Keratinocyte (primary cell): ENCODE measurements around the gene TRPM3. TPM values are rescaled to one million over a fixed set of nuclear protein-coding genes. Genes with fewer than 3 reads are reported as not detected.

Source experiments
- DNase-seq: peaks from one replicate; pipeline ENCODE4 v3.0.0-alpha.2; 2011; ENCODE audit warnings: low read depth, missing footprints, low spot score
- FAIRE-seq: peaks from 2 replicates; lab custom pipeline; 2011; peaks lifted over from hg19 to GRCh38; lab: Jason Lieb, UNC
- H2AFZ ChIP-seq: 2 replicates; pipeline ENCODE4 v1.6.0; 2012; ENCODE audit warnings: low read length, control low read depth, inconsistent platforms; ENCODE audit not compliant: control insufficient read depth
- H3K27ac ChIP-seq: 2 replicates; pipeline ENCODE4 v1.5.1; 2011; ENCODE audit warnings: low read length; ENCODE audit not compliant: control insufficient read depth, insufficient read depth
- H3K27me3 ChIP-seq: 3 replicates; pipeline ENCODE4 v1.6.0; 2011; ENCODE audit warnings: low read length; ENCODE audit not compliant: control insufficient read depth, insufficient read depth; ENCODE audit errors: extremely low read depth
- H3K36me3 ChIP-seq, 2 experiments: 2 replicates in 1 of 2; 3 replicates in 1 of 2; pipeline ENCODE4 v1.5.1; 2011; ENCODE audit warnings: low read length in 2 of 2, mild to moderate bottlenecking in 1 of 2; ENCODE audit not compliant: control insufficient read depth in 2 of 2, insufficient read depth in 2 of 2; ENCODE audit errors: extremely low read depth in 1 of 2
- H3K4me1 ChIP-seq: 3 replicates; pipeline ENCODE4 v1.5.1; 2011; ENCODE audit warnings: low read length; ENCODE audit not compliant: control insufficient read depth, insufficient read depth; ENCODE audit errors: extremely low read depth
- H3K4me2 ChIP-seq: 3 replicates; pipeline ENCODE4 v1.6.0; 2011; ENCODE audit warnings: low read depth, low read length; ENCODE audit not compliant: control insufficient read depth, insufficient read depth; ENCODE audit errors: extremely low read depth
- H3K4me3 ChIP-seq, 3 experiments: fragments of 200-600 bp in 1 of 3; sonication (generic) in 1 of 3; 2 replicates in 2 of 3; 3 replicates in 1 of 3; pipeline ENCODE4 v1.5.1; 2011 to 2016; ENCODE audit warnings: low read length in 3 of 3, mild to moderate bottlenecking in 3 of 3, control low read depth in 2 of 3, inconsistent platforms in 1 of 3, low read depth in 1 of 3, mixed read lengths in 1 of 3, mixed run types in 1 of 3, moderate library complexity in 1 of 3; ENCODE audit not compliant: control insufficient read depth in 2 of 3, insufficient read depth in 2 of 3; ENCODE audit errors: extremely low read depth in 1 of 3
- H3K79me2 ChIP-seq: 2 replicates; pipeline ENCODE4 v1.6.0; 2012; ENCODE audit warnings: low read length; ENCODE audit not compliant: control insufficient read depth, insufficient read depth
- H3K9ac ChIP-seq: 3 replicates; pipeline ENCODE4 v1.6.0; 2011; ENCODE audit warnings: low read length; ENCODE audit not compliant: control insufficient read depth, insufficient read depth; ENCODE audit errors: extremely low read depth
- H3K9me1 ChIP-seq: 3 replicates; pipeline ENCODE4 v1.6.0; 2011; ENCODE audit warnings: low read length; ENCODE audit not compliant: control insufficient read depth, insufficient read depth; ENCODE audit errors: extremely low read depth
- H3K9me3 ChIP-seq: 2 replicates; pipeline ENCODE4 v1.5.1; 2012; ENCODE audit warnings: low read depth, low read length; ENCODE audit not compliant: control insufficient read depth
- H4K20me1 ChIP-seq: 3 replicates; pipeline ENCODE4 v1.6.0; 2011; ENCODE audit warnings: low read length; ENCODE audit not compliant: control insufficient read depth, insufficient read depth; ENCODE audit errors: extremely low read depth
- EZH2 ChIP-seq: IDR thresholded peaks from one replicate; pipeline ENCODE4 v1.6.1; 2012; ENCODE audit warnings: inconsistent platforms, mild to moderate bottlenecking, low read length, moderate library complexity
- dilution Hi-C: fragments of 300-500 bp; cut with MboI; formaldehyde crosslinking; loops from one replicate; pipeline ENCODE4 v1.7.0; 2020; ENCODE audit warnings: low sequenced_read_pairs; ENCODE audit not compliant: extremely low pct_ligation_motif_present
- polyA plus RNA-seq, 5 experiments: library from polyadenylated mRNA; depleted of rRNA in 3 of 5; stranded (reverse) in 3 of 5; stranded (forward) in 1 of 5; unstranded in 1 of 5; fragments of >200 nt; gene quantifications; 1 replicate in 1 of 5; 2 replicates in 3 of 5; 3 replicates in 1 of 5; pipeline versions ENCODE4 v1.2.1 to v1.2.3, GENCODE V29; 2011 to 2012; ENCODE audit warnings: missing spikeins in 2 of 5, low read depth in 1 of 5, low replicate concordance in 1 of 5
- TF ChIP-seq, protein P1 (sequence below), 3 experiments: IDR thresholded peaks in 1 of 3; conservative IDR thresholded peaks in 1 of 3; optimal IDR thresholded peaks in 1 of 3; 2 replicates in 2 of 3; 3 replicates in 1 of 3; pipeline versions ENCODE3 to v1.5.1; 2011; ENCODE audit warnings: low read length in 3 of 3, mild to moderate bottlenecking in 3 of 3, moderate library complexity in 2 of 3, control low read depth in 1 of 3, inconsistent platforms in 1 of 3; ENCODE audit not compliant: insufficient read depth in 2 of 3; ENCODE audit errors: extremely low read depth in 1 of 3

TRPM3 gene
- polyA plus RNA-seq, 1 donor (not counting 4 experiments of a cell fraction or from before 2014, with no cell fraction given): 0.03 TPM

DNA sequence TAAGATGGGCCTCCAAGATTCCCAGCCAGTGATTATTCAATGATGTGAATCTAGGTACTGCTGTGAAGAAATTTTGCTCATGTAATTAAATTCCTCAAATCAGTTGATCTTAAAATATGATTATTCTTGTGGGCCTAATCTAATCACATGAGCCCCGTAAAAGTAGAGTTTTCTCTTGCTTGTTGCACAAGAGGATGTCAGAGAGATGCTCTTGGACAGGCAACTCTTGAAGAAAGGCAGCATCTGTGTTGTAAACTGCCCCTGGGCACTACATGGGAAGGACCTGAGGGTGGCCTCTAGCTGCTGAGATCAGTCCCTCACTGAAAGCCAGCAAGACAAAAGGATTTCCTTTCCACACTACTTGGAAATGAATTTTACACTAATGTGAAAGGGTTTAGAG lies 132.9 kb downstream of the TRPM3 start:
- FAIRE-seq (no peak), DNase-seq (no peak)
- Histone ChIP-seq H3K9ac (no peak overlapping the region), H3K9me3 (no peaks in the 10 kb centered on the region), H3K4me1 (no peaks in the 10 kb centered on the region), H2AFZ (no peak overlapping the region), H3K27me3 (no peaks in the 10 kb centered on the region), H3K9me1 (no peaks in the 10 kb centered on the region), H4K20me1 (no peaks in the 10 kb centered on the region), H3K27ac (no peak overlapping the region), H3K4me3 (no peak overlapping the region), H3K36me3 (no peaks in the 10 kb centered on the region), H3K79me2 (no peaks in the 10 kb centered on the region), H3K4me2 (no peak overlapping the region)
- dilution Hi-C loops: no loop called here
- TF ChIP-seq, protein P1, sequence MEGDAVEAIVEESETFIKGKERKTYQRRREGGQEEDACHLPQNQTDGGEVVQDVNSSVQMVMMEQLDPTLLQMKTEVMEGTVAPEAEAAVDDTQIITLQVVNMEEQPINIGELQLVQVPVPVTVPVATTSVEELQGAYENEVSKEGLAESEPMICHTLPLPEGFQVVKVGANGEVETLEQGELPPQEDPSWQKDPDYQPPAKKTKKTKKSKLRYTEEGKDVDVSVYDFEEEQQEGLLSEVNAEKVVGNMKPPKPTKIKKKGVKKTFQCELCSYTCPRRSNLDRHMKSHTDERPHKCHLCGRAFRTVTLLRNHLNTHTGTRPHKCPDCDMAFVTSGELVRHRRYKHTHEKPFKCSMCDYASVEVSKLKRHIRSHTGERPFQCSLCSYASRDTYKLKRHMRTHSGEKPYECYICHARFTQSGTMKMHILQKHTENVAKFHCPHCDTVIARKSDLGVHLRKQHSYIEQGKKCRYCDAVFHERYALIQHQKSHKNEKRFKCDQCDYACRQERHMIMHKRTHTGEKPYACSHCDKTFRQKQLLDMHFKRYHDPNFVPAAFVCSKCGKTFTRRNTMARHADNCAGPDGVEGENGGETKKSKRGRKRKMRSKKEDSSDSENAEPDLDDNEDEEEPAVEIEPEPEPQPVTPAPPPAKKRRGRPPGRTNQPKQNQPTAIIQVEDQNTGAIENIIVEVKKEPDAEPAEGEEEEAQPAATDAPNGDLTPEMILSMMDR (optimal IDR thresholded peaks at IDR 0.05 in 1 of 3, IDR thresholded peaks at IDR 0.05 in 1 of 3, conservative IDR thresholded peaks at IDR 0.05 in 1 of 3; ENCODE audit: extremely low read depth in 1 of 3, insufficient read depth in 2 of 3, low read length in 3 of 3): no peak
- no peak for TF ChIP-seq EZH2

DNA sequence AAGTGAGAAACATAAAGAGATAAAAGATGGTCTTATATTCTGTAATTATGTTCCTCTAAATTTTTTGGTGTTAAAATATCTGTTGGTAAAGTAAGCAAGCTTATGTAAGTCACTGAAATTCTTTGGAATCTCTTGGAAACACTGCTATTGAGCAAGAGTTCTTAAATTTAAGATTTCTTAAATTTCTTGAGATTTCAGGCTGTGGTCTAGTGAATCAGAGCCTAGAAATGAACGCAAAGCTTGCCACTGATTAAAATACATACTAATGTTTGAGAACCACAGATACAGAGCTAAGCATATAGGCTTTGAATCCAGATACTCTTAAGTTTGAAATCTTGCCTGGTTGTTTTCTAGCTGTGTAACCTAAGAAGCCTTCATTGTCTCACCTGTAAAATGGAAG lies 133.4 kb downstream of the TRPM3 start:
- TF ChIP-seq, protein P1 (optimal IDR thresholded peaks at IDR 0.05 in 1 of 3, IDR thresholded peaks at IDR 0.05 in 1 of 3, conservative IDR thresholded peaks at IDR 0.05 in 1 of 3; ENCODE audit: extremely low read depth in 1 of 3, insufficient read depth in 2 of 3, low read length in 3 of 3): no peak
- no peak for TF ChIP-seq EZH2
- dilution Hi-C loops: no loop called here
- Histone ChIP-seq H2AFZ (no peak overlapping the region), H3K9ac (no peak overlapping the region), H3K27ac (no peak overlapping the region), H3K4me2 (no peak overlapping the region), H4K20me1 (no peaks in the 10 kb centered on the region), H3K9me3 (no peaks in the 10 kb centered on the region), H3K36me3 (no peaks in the 10 kb centered on the region), H3K4me1 (no peaks in the 10 kb centered on the region), H3K9me1 (no peaks in the 10 kb centered on the region), H3K27me3 (no peaks in the 10 kb centered on the region), H3K4me3 (no peak overlapping the region), H3K79me2 (no peaks in the 10 kb centered on the region)
- DNase-seq (no peak), FAIRE-seq (no peak)
